DND-41 (cell line): ENCODE measurements around the gene IL20.

Experiments
- ATAC-seq: fragments of 200-7000 bp; cut with Tn5 transposase; 3 replicates; pipeline ENCODE4 v1.9.1; 2021; ENCODE audit warnings: low read depth; ENCODE audit not compliant: insufficient read depth
- DNase-seq: peaks from one replicate; pipeline ENCODE4 v3.0.0-alpha.2; 2020
- H2AFZ ChIP-seq: 2 replicates; pipeline ENCODE4 v1.6.0; 2012; ENCODE audit warnings: low read depth, low read length
- H3K27ac ChIP-seq: 2 replicates; pipeline ENCODE4 v1.5.1; 2012; ENCODE audit warnings: low read length, inconsistent platforms
- H3K27me3 ChIP-seq: fragments of 200-600 bp; sonication (generic); 2 replicates; pipeline ENCODE4 v1.6.0; 2012; ENCODE audit warnings: low read length, mild to moderate bottlenecking, inconsistent platforms; ENCODE audit not compliant: insufficient read depth, poor library complexity
- H3K36me3 ChIP-seq: 2 replicates; pipeline ENCODE4 v1.5.1; 2012; ENCODE audit warnings: low read length, inconsistent platforms; ENCODE audit not compliant: insufficient read depth
- H3K4me1 ChIP-seq: 2 replicates; pipeline ENCODE4 v1.5.1; 2012; ENCODE audit warnings: mild to moderate bottlenecking, low read length; ENCODE audit not compliant: insufficient read depth
- H3K4me2 ChIP-seq: 2 replicates; pipeline ENCODE4 v1.6.0; 2012; ENCODE audit warnings: mild to moderate bottlenecking, moderate library complexity, low read length, inconsistent platforms; ENCODE audit not compliant: insufficient read depth
- H3K4me3 ChIP-seq, 2 experiments: fragments of 200-600 bp in 1 of 2; shearing (Covaris generic) in 1 of 2; 2 replicates each; pipeline ENCODE4 v1.5.1; 2012 to 2016; ENCODE audit warnings: inconsistent platforms in 2 of 2, low read length in 2 of 2, mild to moderate bottlenecking in 2 of 2, low read depth in 1 of 2, moderate library complexity in 1 of 2
- H3K79me2 ChIP-seq: 2 replicates; pipeline ENCODE4 v1.6.0; 2012; ENCODE audit warnings: low read length, inconsistent platforms; ENCODE audit not compliant: insufficient read depth
- H3K9ac ChIP-seq: 2 replicates; pipeline ENCODE4 v1.6.0; 2012; ENCODE audit warnings: low read depth, mild to moderate bottlenecking, inconsistent platforms, low read length, moderate library complexity
- H3K9me3 ChIP-seq: 2 replicates; pipeline ENCODE4 v1.5.1; 2012; ENCODE audit warnings: low read length, moderate library complexity, mild to moderate bottlenecking, inconsistent platforms; ENCODE audit not compliant: insufficient read depth, severe bottlenecking
- H4K20me1 ChIP-seq: 2 replicates; pipeline ENCODE4 v1.6.0; 2012; ENCODE audit warnings: low read length; ENCODE audit not compliant: insufficient read depth
- EZH2 ChIP-seq: IDR thresholded peaks from 3 replicates; pipeline ENCODE4 v1.6.1; 2012; ENCODE audit warnings: borderline replicate concordance, low read depth, mild to moderate bottlenecking, moderate library complexity, low read length, inconsistent platforms; ENCODE audit not compliant: severe bottlenecking
- TF ChIP-seq, protein P1 (sequence below): IDR thresholded peaks from 2 replicates; pipeline ENCODE4 v1.5.1; 2012; ENCODE audit warnings: borderline replicate concordance, low read length, moderate library complexity, mild to moderate bottlenecking; ENCODE audit not compliant: poor library complexity, severe bottlenecking; ENCODE audit errors: extremely low read depth

The IL20 gene

DNA sequence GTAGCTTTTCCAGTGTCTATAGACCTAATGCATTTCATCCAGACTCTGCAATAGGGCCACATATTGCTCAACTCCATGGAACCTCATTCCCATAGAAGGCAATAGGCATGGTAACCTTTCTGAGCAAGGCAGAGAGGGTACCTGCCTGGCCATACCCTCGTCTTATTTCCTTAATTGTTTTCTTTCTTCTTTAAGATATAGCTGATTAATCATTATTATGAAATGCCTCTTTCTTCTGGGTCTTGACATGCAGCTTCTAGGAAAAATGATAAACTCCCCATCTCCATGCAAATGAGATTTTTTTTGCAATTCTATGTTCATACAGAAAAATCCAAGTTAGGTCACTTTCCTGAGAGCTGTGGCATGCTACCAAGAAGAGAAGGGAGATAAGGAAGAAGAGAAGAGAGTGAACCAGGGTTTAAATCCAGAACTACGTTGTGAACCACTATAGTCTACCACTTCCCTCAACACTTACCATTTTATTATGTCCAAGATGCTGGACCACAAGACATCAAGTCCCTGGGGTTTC lies 33.0 kb upstream of the IL20 start:
- Histone ChIP-seq H3K27me3 (no peaks in the 10 kb centered on the region), H3K36me3 (no peaks in the 10 kb centered on the region), H3K4me2 (no peak overlapping the region), H3K9me3 (no peaks in the 10 kb centered on the region), H3K4me1 (no peaks in the 10 kb centered on the region), H4K20me1 (no peaks in the 10 kb centered on the region), H3K9ac (no peak overlapping the region), H3K4me3 (no peak overlapping the region), H3K79me2 (no peaks in the 10 kb centered on the region), H3K27ac (no peak overlapping the region), H2AFZ (no peak overlapping the region)
- ATAC-seq (no peak), DNase-seq (no peak)
- TF ChIP-seq EZH2: no peak
- TF ChIP-seq, protein P1, sequence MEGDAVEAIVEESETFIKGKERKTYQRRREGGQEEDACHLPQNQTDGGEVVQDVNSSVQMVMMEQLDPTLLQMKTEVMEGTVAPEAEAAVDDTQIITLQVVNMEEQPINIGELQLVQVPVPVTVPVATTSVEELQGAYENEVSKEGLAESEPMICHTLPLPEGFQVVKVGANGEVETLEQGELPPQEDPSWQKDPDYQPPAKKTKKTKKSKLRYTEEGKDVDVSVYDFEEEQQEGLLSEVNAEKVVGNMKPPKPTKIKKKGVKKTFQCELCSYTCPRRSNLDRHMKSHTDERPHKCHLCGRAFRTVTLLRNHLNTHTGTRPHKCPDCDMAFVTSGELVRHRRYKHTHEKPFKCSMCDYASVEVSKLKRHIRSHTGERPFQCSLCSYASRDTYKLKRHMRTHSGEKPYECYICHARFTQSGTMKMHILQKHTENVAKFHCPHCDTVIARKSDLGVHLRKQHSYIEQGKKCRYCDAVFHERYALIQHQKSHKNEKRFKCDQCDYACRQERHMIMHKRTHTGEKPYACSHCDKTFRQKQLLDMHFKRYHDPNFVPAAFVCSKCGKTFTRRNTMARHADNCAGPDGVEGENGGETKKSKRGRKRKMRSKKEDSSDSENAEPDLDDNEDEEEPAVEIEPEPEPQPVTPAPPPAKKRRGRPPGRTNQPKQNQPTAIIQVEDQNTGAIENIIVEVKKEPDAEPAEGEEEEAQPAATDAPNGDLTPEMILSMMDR: no peak

DNA sequence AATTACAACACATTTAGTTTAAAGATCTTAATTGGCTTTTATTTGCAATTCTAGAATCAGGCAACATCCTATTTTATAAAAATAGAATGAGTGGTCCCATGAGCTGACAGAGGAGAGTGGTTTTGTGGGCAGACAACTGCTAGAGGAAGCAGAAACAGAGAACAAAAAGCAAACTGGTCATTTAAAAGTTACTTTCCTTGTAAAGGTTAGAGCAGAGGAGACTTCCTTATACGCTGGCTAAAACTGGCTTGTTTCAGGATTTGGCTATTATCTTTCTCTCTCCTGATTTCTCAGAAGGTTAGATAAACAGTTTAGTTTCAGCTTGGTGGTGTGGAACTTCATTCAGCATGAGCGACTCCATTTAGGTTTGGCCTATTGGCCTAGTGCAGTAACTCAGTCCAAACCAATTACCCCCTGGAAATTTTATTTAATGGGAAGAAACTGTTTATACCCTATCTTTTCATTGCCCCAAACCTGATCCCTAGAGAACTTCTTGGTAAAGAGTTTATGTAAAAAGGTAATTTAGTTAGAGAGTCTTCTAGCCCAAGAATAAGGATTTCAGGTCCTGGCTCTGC lies 32.2 kb upstream of the IL20 start:
- H3K9me3 ChIP-seq: no peaks in the 10 kb centered on the region
- H3K4me2 ChIP-seq: no peak overlapping the region
- TF ChIP-seq, protein P1: no peak
- TF ChIP-seq EZH2: no peak
- H4K20me1 ChIP-seq: no peaks in the 10 kb centered on the region
- no peaks in the 10 kb centered on the region for H3K27me3 ChIP-seq
- H3K4me1 ChIP-seq: no peaks in the 10 kb centered on the region
- no peak overlapping the region for H3K9ac ChIP-seq
- no peak overlapping the region for H3K27ac ChIP-seq
- DNase-seq (no peak), ATAC-seq (no peak)
- no peak overlapping the region for H2AFZ ChIP-seq
- H3K4me3 ChIP-seq: no peak overlapping the region
- H3K79me2 ChIP-seq: no peaks in the 10 kb centered on the region
- no peaks in the 10 kb centered on the region for H3K36me3 ChIP-seq

GRCh38 chr1:206833801-206834200 lies 31.6 kb upstream of the IL20 start:
- H3K4me2 ChIP-seq: no peak overlapping the region
- H3K9ac ChIP-seq: no peak overlapping the region
- H3K4me1 ChIP-seq: no peaks in the 10 kb centered on the region
- H3K27ac ChIP-seq: no peak overlapping the region
- no peaks in the 10 kb centered on the region for H3K79me2 ChIP-seq
- H4K20me1 ChIP-seq: no peaks in the 10 kb centered on the region
- H3K4me3 ChIP-seq: no peak overlapping the region
- TF ChIP-seq EZH2: no peak
- TF ChIP-seq, protein P1: no peak
- H3K27me3 ChIP-seq: no peaks in the 10 kb centered on the region
- no peak for DNase-seq
- no peaks in the 10 kb centered on the region for H3K36me3 ChIP-seq
- H3K9me3 ChIP-seq: no peaks in the 10 kb centered on the region
- no peak for ATAC-seq
- no peak overlapping the region for H2AFZ ChIP-seq
